ENCODE results near the gene ZBTB43.
"Not testable (repeated sequence)": the region's sequence is repeated elsewhere in the genome, so short reads cannot be mapped to it uniquely, and the experiment has no call there.

The ZBTB43 gene

DNA sequence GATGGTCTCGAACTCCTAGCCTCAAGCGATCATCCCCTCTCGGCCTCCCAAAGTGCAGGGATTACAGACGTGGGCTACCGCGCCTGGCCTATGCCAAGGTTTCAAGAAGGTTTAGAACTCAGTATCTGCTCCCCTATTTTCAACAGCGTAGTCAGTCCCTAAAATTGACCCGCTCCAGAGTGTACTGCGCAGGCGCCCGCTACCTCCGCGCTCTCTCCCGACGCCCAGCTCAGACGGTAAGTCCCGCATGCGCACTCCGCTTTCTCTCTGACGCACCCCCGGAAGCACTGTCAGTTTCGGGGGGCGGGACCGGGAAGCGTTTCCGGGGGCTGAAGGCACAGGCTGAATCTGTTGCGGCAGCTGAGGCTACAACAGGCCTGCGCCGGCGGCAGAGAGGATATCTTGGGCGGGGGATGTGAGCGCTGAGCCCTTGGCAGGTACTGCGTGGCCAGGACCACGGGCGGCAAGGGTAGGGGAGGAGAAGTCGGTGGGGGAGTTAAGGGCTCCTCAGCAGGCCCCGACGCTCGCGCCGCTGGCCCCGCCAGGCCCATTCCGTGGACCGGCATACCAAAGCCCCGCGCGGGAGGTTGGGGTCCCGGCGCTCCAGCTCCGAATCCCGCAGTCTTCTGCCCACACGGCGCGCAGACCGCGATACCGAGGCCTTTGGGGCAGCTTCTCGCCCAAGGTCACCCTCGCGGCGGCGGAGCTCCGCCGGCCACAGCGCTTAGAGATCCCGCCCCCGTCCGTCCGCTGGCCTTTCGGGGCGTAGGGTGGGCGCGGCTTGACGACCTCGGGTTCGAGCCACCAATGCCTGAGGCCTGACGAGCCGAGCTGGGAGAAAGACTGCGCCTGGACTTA lies at the start of gene ZBTB43:
Gene ZBTB43 (plus strand): TSS at position 345 of the 858 bp plus-strand sequence. CDS start 27,470 bp downstream, outside the sequence.
- peak; percentile 96 for DNase-seq

DNA sequence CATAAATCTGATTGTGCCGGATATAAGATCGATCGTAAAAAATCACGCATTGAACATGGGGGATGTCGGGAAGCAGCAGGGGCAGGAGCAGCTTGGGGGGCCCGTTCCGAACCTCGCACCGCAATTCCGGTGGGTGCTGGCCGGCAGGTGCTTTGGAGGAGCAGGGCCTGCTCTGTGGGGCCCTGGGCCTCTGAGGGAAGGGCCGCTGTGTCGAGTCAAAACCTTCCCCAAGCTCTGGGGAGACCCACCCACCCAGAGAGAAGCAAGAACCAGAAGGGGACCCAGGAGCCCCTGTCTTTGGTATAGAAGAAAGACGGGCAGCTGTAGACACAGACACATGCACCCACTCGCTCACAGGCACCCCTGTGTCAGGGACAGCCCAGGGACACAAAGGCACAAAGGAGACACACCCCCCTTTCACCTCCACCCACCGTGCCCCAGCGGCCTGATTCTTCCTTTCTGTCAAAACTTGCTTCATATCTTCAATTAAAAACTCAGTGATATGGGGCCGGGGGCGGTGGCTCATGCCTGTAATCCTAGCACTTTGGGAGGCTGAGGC lies 49.4 kb upstream of the ZBTB43 start:
- DNase-seq, result no peak

GRCh38 chr9:126756238-126756637 lies 48.6 kb upstream of the ZBTB43 start:
- DNase-seq, result no peak

GRCh38 chr9:126756876-126757415 lies 47.9 kb upstream of the ZBTB43 start:
- no peak for DNase-seq

- no peak for DNase-seq
Measured at GRCh38 chr9:126758916-126759585, 45.8 kb upstream of the ZBTB43 start.

- DNase-seq, result no peak
Measured at GRCh38 chr9:126761274-126761673, 43.6 kb upstream of the ZBTB43 start.

DNA sequence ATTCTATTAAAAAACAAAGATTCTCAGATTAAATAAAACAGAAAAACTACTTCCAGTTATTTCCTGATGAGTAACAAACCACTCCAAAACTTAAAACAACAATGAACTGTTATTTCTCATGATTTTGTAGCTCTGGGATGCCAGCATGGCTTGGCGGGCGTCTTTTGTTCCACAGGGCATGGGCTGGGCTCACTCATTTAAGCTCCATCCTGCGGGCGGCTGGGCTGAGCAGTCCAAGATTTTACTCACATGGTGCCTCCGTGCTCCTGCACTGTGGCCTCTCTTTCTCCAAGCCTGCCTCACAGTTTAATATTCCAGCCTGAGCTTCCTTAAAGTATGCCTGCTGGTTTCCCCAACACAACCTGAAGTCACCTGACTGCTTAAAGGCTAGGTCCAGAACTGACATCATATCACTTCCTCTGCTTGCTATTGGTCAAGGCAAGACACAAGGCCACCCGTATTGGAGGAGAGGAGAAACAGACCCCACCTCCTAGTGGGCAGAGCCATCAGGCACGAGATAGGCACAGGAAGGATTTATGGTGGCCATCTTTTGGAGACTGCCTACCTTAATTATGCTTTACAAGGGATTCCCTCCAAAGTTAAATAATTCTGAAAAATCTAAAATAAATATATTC lies 41.6 kb upstream of the ZBTB43 start:
- DNase-seq, result no peak

- DNase-seq, result no peak
Measured at GRCh38 chr9:126773004-126773607, 31.7 kb upstream of the ZBTB43 start.

GRCh38 chr9:126775926-126776325 lies 28.9 kb upstream of the ZBTB43 start:
- DNase-seq, result no peak

GRCh38 chr9:126777733-126778132 lies 27.1 kb upstream of the ZBTB43 start:
- no peak for DNase-seq

- no peak for DNase-seq
Measured at GRCh38 chr9:126778141-126778540, 26.7 kb upstream of the ZBTB43 start.

GRCh38 chr9:126778696-126779095 lies 26.1 kb upstream of the ZBTB43 start:
- DNase-seq, result not testable (repeated sequence)

GRCh38 chr9:126781186-126782052 lies 23.4 kb upstream of the ZBTB43 start:
- peak; percentile 66 for DNase-seq

DNA sequence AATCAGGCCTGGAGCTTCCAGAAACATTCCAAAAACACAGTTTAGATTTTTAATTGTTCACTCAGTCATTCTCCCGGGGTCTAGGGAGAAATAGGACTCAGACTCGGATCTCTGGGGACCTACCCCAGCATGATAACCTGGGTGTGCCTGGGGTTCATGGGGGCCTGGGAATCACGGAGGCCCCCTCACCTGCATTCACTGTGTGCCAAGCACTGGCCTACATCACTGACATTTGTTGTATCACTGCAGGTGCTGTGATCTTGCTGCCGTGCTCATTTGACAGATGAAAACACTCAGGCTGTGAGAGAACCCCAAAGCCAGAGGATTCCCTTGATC lies 22.8 kb upstream of the ZBTB43 start:
- DNase-seq, result no peak

- DNase-seq, result no peak
Measured at GRCh38 chr9:126783949-126784348, 20.9 kb upstream of the ZBTB43 start.

- DNase-seq, result no peak
Measured at GRCh38 chr9:126784401-126784800, 20.4 kb upstream of the ZBTB43 start.

DNA sequence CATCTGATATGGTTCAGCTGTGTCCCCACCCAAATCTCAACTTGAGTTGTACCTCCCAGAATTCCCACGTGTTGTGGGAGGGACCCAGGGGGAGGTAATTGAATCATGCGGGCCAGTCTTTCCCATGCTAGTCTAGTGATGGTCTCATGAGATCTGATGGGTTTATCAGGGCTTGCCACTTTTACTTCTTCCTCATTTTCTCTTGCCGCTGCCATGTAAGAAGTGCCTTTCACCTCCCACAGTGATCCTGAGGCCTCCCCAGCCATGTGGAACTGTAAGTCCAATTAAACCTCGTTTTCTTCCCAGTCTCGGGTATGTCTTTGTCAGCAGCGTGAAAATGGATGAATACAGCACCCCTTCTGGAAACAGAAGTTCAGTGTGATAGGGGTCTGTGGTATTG lies 20.0 kb upstream of the ZBTB43 start:
- DNase-seq, result not testable (repeated sequence)

DNA sequence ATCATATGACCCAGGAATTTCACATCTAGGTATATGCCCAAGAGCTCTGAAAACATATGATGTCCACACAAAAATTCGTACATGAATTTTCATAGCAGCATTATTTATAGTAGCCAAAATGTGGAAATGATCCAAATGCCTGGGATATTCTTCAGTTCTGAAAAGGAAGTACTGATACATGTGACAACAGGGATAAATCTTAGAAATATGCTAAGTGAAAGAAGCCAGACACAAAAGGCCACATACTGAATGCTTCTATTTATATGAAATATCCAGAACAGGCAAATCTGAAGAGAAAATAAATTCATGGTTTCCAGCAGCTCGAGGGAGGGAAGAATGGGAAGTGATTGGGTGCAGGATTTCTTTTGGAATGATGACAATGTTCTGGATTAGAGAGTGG lies 16.8 kb upstream of the ZBTB43 start:
- DNase-seq, result peak; percentile 44

- DNase-seq, result peak; percentile 19
Measured at GRCh38 chr9:126788634-126789349, 16.0 kb upstream of the ZBTB43 start.

DNA sequence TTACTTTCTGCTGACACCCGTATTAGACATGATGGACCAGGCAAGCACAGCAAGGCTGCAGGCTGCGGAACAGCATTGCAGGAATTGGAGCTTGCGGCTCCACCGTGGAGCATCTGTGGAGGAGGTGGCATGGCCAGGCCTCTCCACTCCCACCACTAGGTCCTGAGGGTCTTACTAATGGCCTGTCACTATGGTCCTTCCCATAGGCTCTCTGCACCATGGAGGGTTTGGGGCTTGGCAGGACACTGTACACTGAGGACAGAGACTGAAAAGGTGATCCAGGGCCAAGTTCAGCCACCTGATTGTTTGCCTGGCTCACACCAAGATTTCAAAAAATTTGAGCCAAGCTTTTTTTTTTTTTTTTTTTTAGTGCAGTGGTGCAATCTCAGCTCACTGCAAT lies 14.3 kb upstream of the ZBTB43 start:
- no peak for DNase-seq

Measured in fibroblast of upper back skin (primary cell).